NCI-H1436 (cell line): ENCODE data around the gene PAM16.
A peak's percentile ranks its signal among the peaks of the same experiment; 100 is the strongest.
"Not testable (repeated sequence)": the region's sequence is repeated elsewhere in the genome, so short reads cannot be mapped to it uniquely, and the experiment has no call there.

Experiments used
- DNase-seq: peaks from one replicate; lab custom pipeline; 2025; lab: John Stamatoyannopoulos, UW

Gene PAM16

DNA sequence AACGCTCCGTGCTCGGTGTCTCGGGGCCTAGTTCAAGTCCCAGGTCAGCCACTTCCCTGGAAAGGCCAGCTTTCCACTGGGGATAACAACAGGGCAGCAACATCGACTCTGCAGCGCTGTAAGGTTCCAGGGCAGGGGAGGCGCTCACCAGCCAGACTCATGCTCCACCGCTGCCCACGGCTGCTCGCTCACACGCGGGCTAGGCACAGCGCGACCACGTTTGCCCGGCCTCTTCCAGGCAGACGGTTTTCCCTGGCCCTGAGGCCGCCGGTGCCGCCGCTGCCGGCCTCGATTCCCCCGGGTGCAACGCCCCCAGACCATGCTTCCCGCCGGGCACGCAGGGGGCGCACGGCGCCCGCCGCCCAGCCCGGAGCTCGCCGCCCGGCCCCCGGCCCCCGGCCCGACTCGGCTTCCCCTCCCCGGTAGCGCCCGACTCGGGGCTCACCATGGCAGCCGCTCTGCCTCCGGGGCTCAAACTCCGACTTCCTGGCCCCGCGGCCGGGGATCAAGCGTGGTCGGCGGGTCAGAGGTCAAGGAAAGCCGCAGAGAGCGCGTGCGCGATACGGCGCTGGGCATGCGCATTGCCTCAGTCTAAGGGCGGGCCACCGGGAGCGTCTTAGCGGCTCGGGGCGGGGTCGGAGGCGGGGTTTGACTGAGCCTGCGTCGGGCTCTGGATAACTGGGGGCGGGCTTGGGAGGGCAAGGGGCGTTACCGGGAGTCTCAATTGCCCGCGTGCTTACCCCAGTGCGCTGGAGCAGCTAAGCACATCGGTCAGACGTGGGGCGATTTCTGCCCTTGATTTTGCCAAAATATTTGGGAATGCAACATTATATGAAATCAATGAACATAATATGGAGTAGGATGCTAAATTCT is at the start of gene PAM16:
TSS of gene PAM16 (minus strand) at position 535 of the 873 bp plus-strand sequence. CDS start at position 448, 87 bp downstream.
- DNase-seq: peak; percentile 90

DNA sequence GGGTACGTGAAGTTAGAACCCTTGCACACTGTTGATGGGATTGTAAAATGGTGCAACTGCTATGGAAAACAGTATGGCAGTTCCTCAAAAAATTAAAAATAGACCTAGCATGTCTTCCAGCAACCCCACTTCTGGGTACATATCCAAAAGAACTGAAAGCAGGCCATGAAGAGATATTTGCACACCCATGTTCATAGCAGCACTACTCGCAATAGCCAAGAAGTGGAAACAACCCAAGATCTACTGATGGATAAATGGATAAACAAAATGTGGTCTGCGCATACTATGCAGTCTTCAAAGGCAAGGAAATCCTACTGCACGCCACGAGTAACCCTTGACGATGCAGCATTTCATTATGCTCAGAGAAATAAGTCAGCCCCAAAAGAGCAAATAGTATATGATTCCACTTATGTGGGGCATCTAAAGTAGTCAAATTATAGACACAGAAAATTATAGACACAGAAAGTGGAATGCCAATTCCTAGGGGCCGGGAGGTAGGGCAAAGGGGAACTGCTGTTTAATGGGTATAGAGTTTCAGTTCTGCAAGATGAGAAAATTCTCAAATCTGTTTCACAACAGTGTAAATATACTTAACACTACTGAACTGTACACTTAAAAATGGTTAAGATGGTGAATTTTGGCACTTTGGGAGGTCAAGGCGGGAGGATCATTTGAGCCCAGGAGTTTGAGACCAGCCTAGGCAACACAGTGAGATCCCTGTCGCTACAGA is 48.0 kb upstream of the PAM16 start:
- no peak for DNase-seq

DNA sequence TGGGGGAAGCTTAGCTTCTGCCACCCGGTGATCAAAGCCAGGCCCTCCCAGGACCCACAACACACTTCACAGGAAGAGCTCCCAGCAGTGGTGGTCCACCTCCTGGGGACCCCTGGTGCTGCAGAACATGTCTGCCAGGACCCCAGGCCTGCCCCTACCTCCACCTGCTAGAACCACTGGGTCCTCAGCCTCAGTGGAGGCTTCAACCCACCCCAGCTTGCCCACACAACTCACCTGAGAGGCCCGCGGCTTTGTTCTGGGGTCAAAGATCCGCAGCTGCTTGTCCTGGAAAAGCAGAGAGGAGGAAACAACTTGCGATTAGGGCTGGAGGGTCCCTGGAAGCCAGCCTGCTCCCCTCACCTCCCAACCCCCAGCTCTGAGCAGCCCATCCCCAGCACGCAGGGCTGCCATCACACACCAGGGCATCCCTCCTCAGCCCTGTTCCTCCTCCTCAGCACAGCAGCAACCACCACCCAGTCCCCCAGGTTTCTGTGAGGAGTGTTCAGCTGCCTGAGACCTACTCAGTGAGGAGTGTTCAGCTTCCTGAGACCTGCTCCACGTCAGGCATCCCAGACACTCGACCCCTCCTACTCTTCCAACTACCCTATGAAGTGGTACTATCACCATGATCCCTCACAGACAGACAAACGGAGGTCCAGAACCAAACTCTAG is 44.1 kb upstream of the PAM16 start:
- no peak for DNase-seq

DNA sequence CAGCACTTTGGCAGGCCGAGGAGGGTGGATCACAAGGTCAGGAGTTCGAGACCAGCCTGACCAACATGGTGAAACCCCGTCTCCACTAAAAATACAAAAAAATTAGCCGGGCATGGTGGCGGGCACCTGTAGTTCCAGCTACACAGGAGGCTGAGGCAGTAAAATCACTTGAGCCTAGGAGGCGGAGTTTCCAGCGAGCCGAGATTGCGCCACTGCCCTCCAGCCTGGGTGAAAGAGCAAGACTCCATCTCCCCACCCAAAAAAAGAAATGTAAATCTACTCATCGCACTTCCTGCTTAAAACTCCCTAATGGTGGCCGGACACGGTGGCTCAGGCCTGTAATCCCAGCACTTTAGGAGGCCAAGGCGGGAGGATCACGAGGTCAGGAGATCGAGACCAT is 42.7 kb upstream of the PAM16 start:
- not testable (repeated sequence) for DNase-seq

DNA sequence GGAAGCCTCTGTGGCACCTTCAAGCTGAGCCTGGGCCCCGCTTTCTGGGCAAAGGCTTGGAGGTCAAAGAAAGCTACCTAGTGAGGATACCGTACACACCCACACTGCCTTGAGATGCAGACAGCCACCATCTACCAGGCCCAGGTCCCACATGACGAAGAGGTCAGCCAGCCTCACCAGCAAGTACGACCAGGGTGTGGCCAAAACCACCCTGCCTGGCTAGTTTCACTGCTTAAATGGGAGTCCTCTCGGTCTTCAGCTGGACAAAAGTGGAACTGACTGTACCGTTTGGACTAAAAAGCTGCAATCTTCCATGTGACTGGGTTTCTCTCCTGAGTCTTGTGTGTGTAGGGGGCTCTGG is 42.1 kb upstream of the PAM16 start:
- no peak for DNase-seq

DNA sequence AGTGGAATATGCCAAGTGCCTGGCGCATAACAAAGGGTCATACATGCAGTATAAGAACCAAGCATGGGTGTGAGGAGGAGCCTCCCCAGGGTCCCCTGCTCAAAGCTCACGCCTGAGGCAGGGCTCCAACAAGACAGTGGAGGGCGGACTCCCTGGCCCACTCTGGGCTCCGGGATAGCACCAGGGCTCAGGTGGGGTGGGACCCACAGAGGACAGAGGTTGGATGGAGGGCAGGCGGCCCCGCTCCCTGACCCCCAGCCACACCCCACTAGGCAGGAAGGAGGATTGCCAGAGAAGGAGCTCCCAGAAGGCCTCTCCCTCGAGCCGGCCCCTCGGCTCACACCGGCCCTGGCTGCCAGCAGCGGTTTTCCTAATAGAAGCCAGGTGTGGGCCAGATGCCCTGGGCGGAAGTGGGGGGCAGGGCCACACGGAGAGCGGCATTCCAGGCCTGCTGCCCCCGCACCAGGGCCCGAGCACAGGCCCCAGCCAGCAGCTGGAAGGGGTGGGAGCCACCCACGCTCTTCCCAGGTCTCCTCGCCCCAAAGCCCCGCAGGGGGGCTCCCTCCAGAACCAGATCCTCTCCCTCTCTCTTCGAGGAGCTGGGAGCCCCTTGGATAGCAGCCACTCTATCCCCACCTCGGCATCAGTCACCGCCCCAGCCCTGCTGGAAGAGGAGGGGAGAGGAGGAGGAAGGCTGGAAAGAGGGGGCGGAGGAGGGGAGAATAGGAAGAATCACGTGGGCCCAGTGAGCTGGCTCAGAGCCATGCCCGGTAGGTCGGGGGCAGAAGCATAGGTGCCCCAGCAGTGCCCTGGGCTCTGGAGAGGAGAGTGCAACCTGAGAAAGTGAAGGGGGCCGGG is 41.5 kb upstream of the PAM16 start:
- DNase-seq: no peak

DNA sequence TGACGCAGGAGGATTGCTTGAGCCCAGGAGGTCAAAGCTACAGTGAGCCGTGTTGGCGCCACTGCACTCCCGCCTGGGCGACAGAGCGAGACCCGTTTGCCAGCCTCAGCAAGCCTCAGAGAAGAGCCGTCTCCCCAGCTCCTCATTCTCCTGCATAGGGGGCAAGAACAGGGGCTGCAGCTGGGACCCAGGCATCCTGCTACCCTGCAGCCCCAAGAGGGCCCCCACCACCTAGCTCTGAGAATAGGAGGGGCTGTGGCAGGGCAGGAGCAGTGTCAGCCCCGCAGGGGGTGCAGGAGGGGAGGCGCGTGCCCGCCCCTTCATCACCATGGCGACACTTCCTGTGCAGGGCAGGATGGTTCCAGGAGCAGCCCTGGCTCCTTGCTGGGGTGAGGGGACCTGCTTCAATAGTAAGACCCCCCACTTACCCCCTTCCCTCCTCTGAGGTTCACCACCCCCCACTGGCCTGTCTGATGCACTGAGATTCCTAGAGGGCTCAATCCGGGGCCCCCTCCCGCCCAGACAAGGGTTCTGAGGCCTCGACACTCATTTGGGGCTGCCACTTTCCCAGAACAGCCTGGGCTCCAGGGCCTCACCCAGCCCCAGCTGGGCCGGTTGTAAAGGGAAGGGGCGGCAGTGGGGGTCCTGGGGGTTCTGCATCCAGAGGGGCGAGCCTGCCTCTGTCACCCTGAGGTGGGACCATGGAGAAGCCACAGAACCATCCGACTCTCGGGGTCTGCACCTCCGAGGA is 40.7 kb upstream of the PAM16 start:
- peak; percentile 17 for DNase-seq

DNA sequence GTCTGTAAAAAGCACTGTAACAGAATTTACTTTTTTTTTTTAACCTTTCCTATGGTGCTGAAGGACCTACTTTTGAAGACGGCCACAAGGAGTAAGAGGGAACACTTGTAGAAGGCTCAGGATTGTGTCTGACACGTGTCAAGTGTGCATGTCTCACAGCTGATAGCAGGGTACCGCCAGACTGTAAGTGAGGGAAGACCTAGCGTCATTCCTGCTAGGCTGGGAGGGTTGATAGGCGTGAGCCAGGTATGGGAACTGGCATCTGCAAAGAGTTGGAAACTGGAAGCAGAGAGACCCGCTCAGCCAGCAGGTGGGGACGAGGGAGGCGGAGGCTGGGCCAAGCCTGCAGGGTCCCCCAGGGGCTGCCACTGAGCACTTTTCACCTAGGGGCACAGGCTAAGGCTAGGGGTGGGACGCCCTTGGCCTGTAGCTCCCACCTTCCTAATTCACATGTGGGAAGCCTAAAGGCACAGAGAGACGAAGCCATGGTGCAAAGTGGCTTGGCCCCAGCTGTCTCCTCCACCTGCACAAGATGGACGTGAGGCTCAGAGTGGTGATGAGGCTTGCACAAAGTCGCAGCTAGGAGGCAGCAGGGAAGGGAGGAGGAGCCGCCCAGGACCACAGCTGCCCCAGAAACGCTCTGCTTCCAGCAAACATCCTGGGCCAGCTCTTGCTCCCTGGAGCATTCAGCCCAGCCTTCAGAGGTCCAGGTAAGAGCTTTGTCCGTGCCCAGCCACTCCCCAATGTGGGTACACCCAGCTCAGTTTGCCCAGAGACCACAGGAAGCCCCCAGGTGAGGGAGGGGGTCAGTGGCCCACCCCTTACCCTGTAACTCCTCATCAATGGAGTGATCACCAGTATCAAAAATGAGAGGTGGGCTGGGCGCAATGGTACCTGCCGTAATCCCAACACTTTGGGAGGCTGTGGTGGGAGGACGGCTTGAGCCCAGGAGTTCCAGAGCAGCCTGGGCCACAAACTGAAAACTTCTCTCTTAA is 39.4 kb upstream of the PAM16 start:
- DNase-seq: no peak

DNA sequence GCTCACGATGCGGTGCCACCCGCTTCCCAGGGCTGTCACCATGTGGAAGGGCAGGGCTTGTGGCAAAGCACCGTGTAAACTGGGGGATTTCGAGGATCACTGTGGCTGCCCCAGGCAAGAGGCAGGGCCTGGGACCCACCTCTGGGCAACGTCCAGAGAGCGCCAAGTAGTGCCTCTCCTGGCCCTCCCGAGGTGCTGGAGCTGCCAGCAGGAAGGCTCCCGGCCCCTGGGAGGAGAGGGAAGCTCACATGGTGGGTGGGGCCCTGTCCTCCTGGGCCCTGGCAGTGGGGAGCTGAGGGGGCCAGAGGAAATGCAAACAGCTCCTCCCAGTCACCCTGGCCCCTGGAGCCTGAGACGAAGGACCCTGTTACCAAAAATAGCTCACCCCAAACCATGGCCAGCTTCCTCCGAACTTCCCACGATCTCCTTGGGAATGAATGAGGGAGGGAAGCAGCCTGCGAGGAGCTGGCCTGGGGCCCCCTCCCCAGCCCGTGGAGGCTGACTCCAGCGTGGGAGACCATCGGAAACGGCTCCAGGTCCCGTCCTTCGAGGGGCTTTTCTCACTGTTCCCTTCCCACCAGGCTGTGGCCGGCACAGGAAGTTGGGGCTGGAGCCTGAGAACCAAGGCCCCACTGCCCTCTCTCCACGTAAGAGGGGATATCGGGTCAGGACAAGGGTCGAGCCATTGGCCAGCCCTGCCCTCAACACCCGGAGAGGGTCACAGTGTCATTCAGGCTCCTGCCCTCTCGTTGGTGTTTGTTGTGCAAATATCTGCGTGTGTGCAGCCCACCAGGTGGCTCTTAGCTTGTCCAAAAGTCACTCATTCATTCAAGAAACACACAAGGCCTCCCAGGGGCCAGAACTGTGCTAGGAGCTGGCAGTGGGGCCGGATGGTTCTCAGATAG is 38.2 kb upstream of the PAM16 start:
- DNase-seq: no peak

DNA sequence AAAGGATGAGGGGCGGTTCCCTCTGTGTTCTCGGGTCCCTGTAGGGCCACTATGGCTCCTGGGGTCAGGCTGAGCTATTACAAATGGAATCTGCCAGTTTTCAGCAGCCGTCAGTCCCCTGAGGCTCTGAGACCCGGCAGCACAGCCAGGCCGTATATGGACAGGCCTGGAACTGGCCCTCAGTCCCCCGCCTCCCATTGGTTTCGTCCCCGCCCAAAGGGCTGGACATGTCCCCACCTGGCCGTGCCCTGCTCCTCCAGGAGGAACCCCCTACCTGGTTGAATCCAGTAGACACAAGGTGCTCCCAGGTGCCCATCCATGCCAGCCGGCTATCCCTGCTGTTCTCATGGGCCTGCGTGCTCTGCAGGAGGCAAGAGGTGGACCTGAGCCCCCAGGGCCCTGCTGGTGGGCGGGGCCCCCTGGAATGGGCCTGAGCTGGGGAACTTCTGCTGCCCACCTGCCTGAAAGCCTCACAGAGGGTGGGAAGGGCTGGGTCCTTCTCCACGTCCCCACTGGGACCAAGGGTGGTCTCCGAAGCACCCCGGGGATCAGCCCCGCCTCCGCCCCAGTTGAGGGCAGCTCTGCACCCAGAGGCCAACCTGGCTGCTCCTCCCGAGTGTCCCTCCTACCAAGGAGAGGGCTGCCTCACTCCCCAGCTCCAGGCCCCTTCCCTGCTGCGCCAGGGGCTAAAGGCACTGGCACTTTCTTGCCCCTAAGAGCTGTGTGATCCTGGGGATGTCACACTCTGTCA is 37.3 kb upstream of the PAM16 start:
- no peak for DNase-seq

DNA sequence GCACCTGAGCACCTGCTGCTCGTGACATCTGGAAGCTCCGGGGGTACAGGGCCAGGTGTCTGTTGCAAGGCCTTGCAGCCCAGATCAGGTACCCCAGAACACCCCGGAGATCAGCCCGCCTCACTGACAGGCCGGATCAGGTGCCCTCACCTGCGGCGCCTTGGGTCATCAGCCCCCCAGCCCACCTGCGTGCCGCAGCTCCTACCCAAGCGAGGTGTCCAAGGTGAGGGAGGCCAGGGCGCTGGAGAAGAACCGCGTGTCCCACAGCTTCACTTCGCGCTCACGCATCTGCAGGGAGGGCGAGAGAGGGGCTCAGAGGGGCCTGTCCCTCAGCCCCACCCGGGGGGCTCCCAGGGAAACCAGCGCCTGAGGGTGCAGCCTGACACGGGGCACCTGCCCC is 36.7 kb upstream of the PAM16 start:
- DNase-seq: no peak

DNA sequence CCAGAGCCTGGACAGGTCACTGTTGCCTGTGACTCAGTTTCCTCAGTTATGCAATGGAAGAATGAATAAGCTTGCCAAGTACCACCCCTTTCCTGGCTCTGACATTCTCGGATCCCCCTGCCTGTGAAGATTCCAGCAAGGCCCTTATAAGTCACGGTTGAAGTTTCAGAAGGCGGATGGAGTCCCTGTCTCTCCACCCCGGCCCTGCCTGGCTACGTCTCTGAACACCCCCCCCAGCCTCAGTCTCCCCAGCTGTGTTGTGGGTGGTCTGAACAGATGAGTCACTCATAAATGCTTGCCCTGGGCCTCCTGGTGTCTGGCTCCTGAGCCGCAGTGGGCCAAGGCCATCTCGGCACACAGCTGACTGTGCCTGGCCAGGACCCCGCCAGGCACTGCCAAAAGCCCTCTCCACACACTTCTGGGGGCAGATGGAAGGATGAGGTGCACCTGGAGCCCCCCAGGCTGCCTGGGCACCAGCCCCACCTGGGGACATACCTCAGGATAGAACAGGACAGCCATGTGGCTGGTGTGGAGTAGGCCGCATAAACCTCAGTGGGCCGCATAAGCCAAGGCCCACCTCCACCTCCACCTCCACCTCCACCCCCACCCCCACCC is 35.9 kb upstream of the PAM16 start:
- DNase-seq: no peak

DNA sequence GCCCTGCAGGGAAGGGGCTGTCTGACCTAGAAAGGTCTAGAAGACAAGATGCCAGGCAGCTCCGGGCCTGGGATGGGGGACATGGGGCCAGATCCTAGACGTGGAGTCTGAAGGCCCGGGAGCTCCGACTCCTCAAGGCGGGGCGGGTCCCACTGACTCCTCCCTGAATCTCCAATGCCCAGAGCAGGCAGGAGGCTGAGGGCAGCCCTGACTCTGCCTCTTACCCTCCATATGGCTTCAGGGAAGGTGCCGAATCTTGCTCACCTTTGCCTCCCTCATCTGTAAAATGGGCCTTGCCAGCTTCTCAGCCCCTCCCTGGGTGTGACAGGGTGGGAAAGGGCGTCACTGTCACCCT is 35.3 kb upstream of the PAM16 start:
- no peak for DNase-seq

DNA sequence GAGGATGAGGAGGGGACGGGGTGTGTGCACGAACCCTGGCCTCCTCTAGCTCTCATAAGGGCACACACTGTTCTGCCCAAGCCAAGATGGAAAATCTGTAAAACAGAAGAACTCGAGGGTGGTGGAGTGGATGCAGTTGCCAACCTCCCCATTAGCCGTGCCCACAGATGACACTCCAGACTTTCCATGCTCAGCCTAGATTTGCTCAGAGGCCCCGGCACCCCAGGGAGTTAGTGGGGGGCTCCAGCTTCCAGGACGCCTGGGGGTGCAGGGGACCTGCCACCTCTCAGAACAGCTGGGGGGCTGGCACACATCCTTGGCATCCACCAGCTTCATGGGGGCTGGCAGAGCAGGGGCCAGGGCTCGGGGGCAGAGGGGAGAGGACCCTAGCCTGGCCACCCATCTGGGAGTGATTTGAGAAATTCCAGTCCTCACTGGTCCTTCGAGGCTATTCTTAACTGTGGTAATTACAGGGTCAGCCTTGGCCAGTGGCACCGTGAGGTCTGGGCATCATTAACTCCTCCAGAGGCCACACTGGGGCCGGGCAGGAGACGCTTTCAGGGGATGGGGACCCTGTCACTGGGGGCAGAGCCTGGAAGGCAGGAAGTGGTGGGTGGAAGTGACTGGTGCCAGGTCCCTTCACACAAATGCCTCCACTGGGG is 34.8 kb upstream of the PAM16 start:
- no peak for DNase-seq

DNA sequence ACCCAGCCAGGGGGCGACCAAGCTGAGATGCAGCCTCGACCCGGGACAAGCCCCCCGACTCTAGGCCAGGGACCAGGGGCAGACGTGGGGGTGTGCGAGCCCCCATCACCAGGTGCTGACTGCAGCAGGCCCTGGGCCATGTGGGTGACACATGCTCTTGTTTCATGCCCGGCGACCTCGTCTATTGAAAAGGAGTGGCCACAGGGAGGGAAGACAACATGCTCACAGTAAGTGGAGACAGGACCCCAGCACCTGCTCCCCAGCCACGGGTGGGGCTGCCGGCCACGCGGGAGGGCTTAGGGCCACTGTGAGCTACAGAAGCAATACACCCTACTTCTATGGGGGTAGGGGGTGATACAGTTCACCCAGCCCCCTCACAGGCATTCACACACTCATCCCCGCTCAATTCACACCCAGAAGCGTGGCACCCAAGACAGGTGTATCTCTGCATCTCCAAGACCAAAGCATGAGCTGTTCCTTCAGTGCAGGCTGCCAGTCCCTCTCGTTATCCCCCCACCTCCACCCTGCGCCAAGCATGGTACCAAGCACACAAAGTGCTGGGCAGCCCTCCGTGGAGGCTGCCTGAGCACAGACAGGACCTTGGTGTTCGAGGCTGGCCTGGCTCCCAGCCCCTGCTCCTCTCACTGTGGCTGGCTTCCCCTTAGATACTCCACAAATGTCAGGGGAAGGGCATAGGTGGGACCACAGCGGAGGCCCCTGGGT is 34.1 kb upstream of the PAM16 start:
- DNase-seq: no peak

DNA sequence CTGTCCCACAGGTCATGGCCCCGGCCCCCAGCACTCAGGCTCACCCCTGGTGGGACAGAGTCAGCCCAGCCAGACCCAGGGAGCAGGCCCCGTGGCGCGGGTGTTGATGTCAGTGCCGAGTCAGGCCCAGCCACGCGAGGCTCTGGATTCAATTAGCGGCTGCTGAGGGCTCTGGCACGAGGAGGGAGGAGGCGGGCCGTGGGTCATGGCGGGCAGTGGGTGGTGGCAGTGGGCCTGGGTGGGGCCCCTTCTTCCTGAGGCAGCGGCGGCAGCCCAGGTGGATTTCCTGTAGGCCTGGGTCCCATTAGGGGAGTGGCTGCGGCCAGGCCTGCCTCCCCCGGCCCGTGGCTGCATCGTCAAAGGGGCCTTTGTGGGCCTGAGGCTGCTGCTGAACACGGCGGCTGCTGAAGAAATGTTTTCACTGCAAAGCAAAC is 33.4 kb upstream of the PAM16 start:
- DNase-seq: no peak
